PC-3 (cell line): Measurements from ENCODE around the gene ZNF746.
A peak's percentile ranks its signal among the peaks of the same experiment; 100 is the strongest.

Source experiments
- CTCF ChIP-seq: fragments of 300-600 bp; sonication (generic); conservative IDR thresholded peaks from 2 replicates; pipeline ENCODE4 v1.5.1; 2017; ENCODE audit warnings: antibody characterized with exemption, low read depth, mild to moderate bottlenecking, low read length
- EZH2 ChIP-seq: fragments of 300-600 bp; sonication (generic); IDR thresholded peaks from one replicate; pipeline ENCODE4 v1.6.1; 2017; ENCODE audit warnings: antibody characterized with exemption, mild to moderate bottlenecking, low read length; ENCODE audit not compliant: unreplicated experiment

- peak; percentile 21; the same call in 1 of the 2 replicates for TF ChIP-seq CTCF
- TF ChIP-seq EZH2 = no peak
Observed at GRCh38 chr7:149497467-149498261, at the start of gene ZNF746.
